Activated CD8-positive, alpha-beta memory T cell treated with anti-CD3 and anti-CD28 coated beads for 4 hours (primary cell): Measurements from ENCODE around the gene GABRR2.

ENCODE experiments used
- DNase-seq, 2 donors: peaks; one replicate each; pipeline ENCODE4 v3.0.0-alpha.2; 2020; ENCODE audit warnings: low read depth in 2 of 2

GABRR2 gene

GRCh38 chr6:89315249-89315885 is at the start of gene GABRR2:
GABRR2 (minus strand) TSS chr6:89315299; CDS start chr6:89315165, 134 bp downstream.
- DNase-seq, result no peak

GRCh38 chr6:89364586-89364985 is 49.5 kb upstream of the GABRR2 start:
- DNase-seq, result no peak

GRCh38 chr6:89361171-89361570 is 46.1 kb upstream of the GABRR2 start:
- no peak for DNase-seq

- no peak for DNase-seq
These were observed 45.4 kb upstream of the GABRR2 start for GRCh38 chr6:89360415-89360999.

GRCh38 chr6:89359561-89359960 is 44.5 kb upstream of the GABRR2 start:
- DNase-seq, result no peak

- DNase-seq, result no peak
These were observed 42.3 kb upstream of the GABRR2 start for GRCh38 chr6:89357390-89357789.

- no peak for DNase-seq
These were observed 41.6 kb upstream of the GABRR2 start for GRCh38 chr6:89356642-89357170.

- DNase-seq, result no peak
These were observed 40.6 kb upstream of the GABRR2 start for GRCh38 chr6:89355511-89356194.

GRCh38 chr6:89353702-89354392 is 38.7 kb upstream of the GABRR2 start:
- no peak for DNase-seq

GRCh38 chr6:89353118-89353556 is 38.0 kb upstream of the GABRR2 start:
- no peak for DNase-seq

GRCh38 chr6:89352278-89353117 is 37.4 kb upstream of the GABRR2 start, which contains the start of gene UBE2J1:
UBE2J1 (minus strand) TSS chr6:89352722; CDS start chr6:89352569, 153 bp downstream.
- DNase-seq, result peak; percentile 44 to 49

GRCh38 chr6:89351671-89352277 is 36.7 kb upstream of the GABRR2 start:
- no peak for DNase-seq

- DNase-seq, result no peak
These were observed 35.3 kb upstream of the GABRR2 start for GRCh38 chr6:89350281-89350966.

- no peak for DNase-seq
These were observed 33.3 kb upstream of the GABRR2 start for GRCh38 chr6:89348372-89348771.

GRCh38 chr6:89347825-89348224 is 32.7 kb upstream of the GABRR2 start:
- no peak for DNase-seq

- DNase-seq, result no peak
These were observed 31.3 kb upstream of the GABRR2 start for GRCh38 chr6:89346433-89346832.

- DNase-seq, result no peak
These were observed 24.5 kb upstream of the GABRR2 start for GRCh38 chr6:89339565-89339964.

GRCh38 chr6:89335164-89335563 is 20.1 kb upstream of the GABRR2 start:
- DNase-seq, result no peak

- no peak for DNase-seq
These were observed 15.8 kb upstream of the GABRR2 start for GRCh38 chr6:89330910-89331309.

- DNase-seq, result no peak
These were observed 13.9 kb upstream of the GABRR2 start for GRCh38 chr6:89328976-89329375.
